Endothelial cell of umbilical vein (primary cell): ENCODE results near the gene NPLOC4. TPM values are rescaled to one million over a fixed set of nuclear protein-coding genes. Genes with fewer than 3 reads are reported as not detected.

Experiments used
- BruUV-seq: library from RNA; stranded (reverse); fragments of 400-500 nt; replicated peaks from 2 replicates; lab custom pipeline; 2021; lab: Mats Ljungman, UMichigan
- CTCF ChIA-PET: fragments of 300-600, 350-600 bp; sonication (Branson Sonifier 250); formaldehyde crosslinking; loops from one replicate; lab custom pipeline; 2021; ENCODE audit warnings: antibody characterized with exemption, inconsistent platforms; lab: Charles Lee
- POLR2A ChIA-PET: fragments of 300-600, 350-600 bp; sonication (Branson Sonifier 250); formaldehyde crosslinking; loops from one replicate; lab custom pipeline; 2021; ENCODE audit warnings: antibody characterized with exemption, inconsistent platforms; lab: Charles Lee
- DNase-seq: peaks from one replicate; pipeline ENCODE4 v3.0.0-alpha.2; 2011; ENCODE audit warnings: low read depth, low spot score
- FAIRE-seq: peaks from 2 replicates; lab custom pipeline; 2011; peaks lifted over from hg19 to GRCh38; lab: Jason Lieb, UNC
- H2AFZ ChIP-seq: 2 replicates; pipeline ENCODE4 v1.6.0; 2012; ENCODE audit warnings: low read depth, low read length, control low read depth, inconsistent platforms
- H3K27ac ChIP-seq: 2 replicates; pipeline ENCODE4 v1.5.1; 2011; ENCODE audit warnings: low read depth, mild to moderate bottlenecking, control low read depth, low read length, moderate library complexity; ENCODE audit not compliant: insufficient read depth
- H3K27me3 ChIP-seq, 2 experiments: 2 replicates each; pipeline versions ENCODE4 v1.6.0 to v1.6.1; 2011; ENCODE audit warnings: low read length in 2 of 2, mixed read lengths in 1 of 2; ENCODE audit not compliant: control insufficient read depth in 2 of 2, insufficient read depth in 2 of 2
- H3K36me3 ChIP-seq, 2 experiments: 2 replicates in 1 of 2; 3 replicates in 1 of 2; pipeline ENCODE4 v1.5.1; 2011; ENCODE audit warnings: low read length in 2 of 2, mild to moderate bottlenecking in 1 of 2, moderate library complexity in 1 of 2; ENCODE audit not compliant: control insufficient read depth in 2 of 2, insufficient read depth in 2 of 2; ENCODE audit errors: extremely low read depth in 1 of 2
- H3K4me1 ChIP-seq: 3 replicates; pipeline ENCODE4 v1.5.1; 2011; ENCODE audit warnings: mild to moderate bottlenecking, low read length; ENCODE audit not compliant: control insufficient read depth, insufficient read depth; ENCODE audit errors: extremely low read depth
- H3K4me2 ChIP-seq: 2 replicates; pipeline ENCODE4 v1.6.1; 2011; ENCODE audit warnings: low read length, control low read depth, mixed read lengths; ENCODE audit not compliant: insufficient read depth
- H3K4me3 ChIP-seq, 3 experiments: fragments of 200-600 bp in 1 of 3; sonication (generic), shearing (Covaris generic) in 1 of 3; replicated peaks in 1 of 3; 2 replicates each; pipeline ENCODE4 v1.5.1; 2011 to 2016; ENCODE audit warnings: control low read depth in 3 of 3, low read length in 3 of 3, mild to moderate bottlenecking in 2 of 3, inconsistent platforms in 1 of 3, low read depth in 1 of 3, moderate library complexity in 1 of 3; ENCODE audit not compliant: insufficient read depth in 1 of 3
- H3K79me2 ChIP-seq: 2 replicates; pipeline ENCODE4 v1.6.0; 2012; ENCODE audit warnings: low read length, inconsistent platforms; ENCODE audit not compliant: control insufficient read depth, insufficient read depth
- H3K9ac ChIP-seq: replicated peaks from 2 replicates; pipeline ENCODE3; 2011; ENCODE audit warnings: low read length, control low read depth; ENCODE audit not compliant: insufficient read depth; ENCODE audit errors: extremely low read depth
- H3K9me1 ChIP-seq: replicated peaks from 3 replicates; pipeline ENCODE4 v1.6.0; 2011; ENCODE audit warnings: mild to moderate bottlenecking, low read length; ENCODE audit not compliant: control insufficient read depth, insufficient read depth; ENCODE audit errors: extremely low read depth
- H3K9me3 ChIP-seq: replicated peaks from 2 replicates; pipeline ENCODE4 v1.5.1; 2012; ENCODE audit warnings: low read length, inconsistent platforms; ENCODE audit not compliant: control insufficient read depth, insufficient read depth
- H4K20me1 ChIP-seq: replicated peaks from 2 replicates; pipeline ENCODE3; 2011; ENCODE audit warnings: mild to moderate bottlenecking, low read length; ENCODE audit not compliant: control insufficient read depth, insufficient read depth; ENCODE audit errors: extremely low read depth
- CTCF ChIP-seq, 2 donors: IDR thresholded peaks; 1 replicate in 1 of 2; 2 replicates in 1 of 2; pipeline ENCODE4 v1.5.1; 2011; ENCODE audit warnings: low read length in 2 of 2, mild to moderate bottlenecking in 2 of 2, moderate library complexity in 2 of 2, control low read depth in 1 of 2, inconsistent platforms in 1 of 2, low read depth in 1 of 2; ENCODE audit not compliant: insufficient read depth in 1 of 2; ENCODE audit errors: extremely low read depth in 1 of 2
- EZH2 ChIP-seq: IDR thresholded peaks from 2 replicates; pipeline ENCODE4 v1.6.1; 2012; ENCODE audit warnings: borderline replicate concordance, low read depth, mild to moderate bottlenecking, moderate library complexity, low read length, inconsistent platforms; ENCODE audit not compliant: severe bottlenecking
- FOS ChIP-seq: IDR thresholded peaks from 2 replicates; pipeline ENCODE4 v1.6.1; 2011; ENCODE audit warnings: mild to moderate bottlenecking, low read length, moderate library complexity, borderline replicate concordance; ENCODE audit not compliant: insufficient read depth
- GATA2 ChIP-seq: IDR thresholded peaks from 2 replicates; pipeline ENCODE4 v1.7.0; 2011; ENCODE audit warnings: low read depth, mild to moderate bottlenecking, moderate library complexity, mixed read lengths, low read length; ENCODE audit not compliant: insufficient read length, insufficient read depth
- JUN ChIP-seq: IDR thresholded peaks from 2 replicates; pipeline ENCODE4 v1.6.1; 2011; ENCODE audit warnings: borderline replicate concordance, low read depth; ENCODE audit not compliant: insufficient read length, insufficient read depth
- MAX ChIP-seq: IDR thresholded peaks from 2 replicates; pipeline ENCODE4 v1.6.1; 2011; ENCODE audit not compliant: insufficient read depth, insufficient read length
- MYC ChIP-seq: IDR thresholded peaks from one replicate; pipeline ENCODE4 v1.6.1; 2011; ENCODE audit warnings: mild to moderate bottlenecking, low read depth, low read length
- POLR2A ChIP-seq: IDR thresholded peaks from 2 replicates; pipeline ENCODE4 v1.6.1; 2012; ENCODE audit warnings: low read depth, mild to moderate bottlenecking, control low read depth, low read length
- POLR2AphosphoS5 ChIP-seq: IDR thresholded peaks from 2 replicates; pipeline ENCODE4 v1.6.1; 2012; ENCODE audit warnings: low read depth, mild to moderate bottlenecking, control low read depth, low read length, moderate library complexity; ENCODE audit not compliant: insufficient read depth
- dilution Hi-C: fragments of 300-500 bp; cut with MboI; formaldehyde crosslinking; loops from one replicate; pipeline ENCODE4 v1.15.0; 2019; ENCODE audit warnings: low sequenced_read_pairs; ENCODE audit not compliant: extremely low pct_ligation_motif_present
- intact Hi-C: fragments of 100-400 bp; cut with micrococcal nuclease; formaldehyde crosslinking; loops from one replicate; pipeline ENCODE4 v1.10.0; 2022
- polyA plus RNA-seq, 4 experiments: library from polyadenylated mRNA; depleted of rRNA in 3 of 4; stranded (reverse) in 3 of 4; unstranded in 1 of 4; fragments of >200 nt; gene quantifications; 2 replicates each; pipeline versions ENCODE4 v1.2.1 to v1.2.3, GENCODE V29; 2011 to 2012; ENCODE audit warnings: missing spikeins in 1 of 4
- total RNA-seq: library from RNA; stranded (reverse); gene quantifications from 2 replicates; pipeline ENCODE4 v1.2.3, GENCODE V29; 2021

Gene NPLOC4
- total and polyA plus RNA-seq, 2 donors (not counting 3 experiments of a cell fraction or from before 2014, with no cell fraction given) = 150 to 175 TPM

- ChIA-PET POLR2A (no interaction called here), CTCF (no interaction called here)
- H3K9me3 ChIP-seq = no peaks in the 10 kb centered on the region
- H2AFZ ChIP-seq = no peak overlapping the region
- no peaks in the 10 kb centered on the region for H3K9me1 ChIP-seq
- dilution Hi-C loops (no loop called here), intact Hi-C loops (no loop called here)
- FAIRE-seq (no peak), DNase-seq (no peak)
- no peak overlapping the region for H3K27ac ChIP-seq
- peaks cover 35% of the 10 kb centered on the region for H3K4me1 ChIP-seq
- no peak overlapping the region for H3K9ac ChIP-seq
- H3K4me2 ChIP-seq = no peak overlapping the region
- H3K79me2 ChIP-seq = peaks cover 31% of the 10 kb centered on the region
- H3K27me3 ChIP-seq = no peaks in the 10 kb centered on the region
- TF ChIP-seq POLR2AphosphoS5 = no peak
- TF ChIP-seq CTCF (IDR thresholded peaks at IDR 0.05; ENCODE audit: extremely low read depth in 1 of 2, insufficient read depth in 1 of 2, low read depth in 1 of 2, low read length in 2 of 2) = no peak
- TF ChIP-seq MAX = no peak
- TF ChIP-seq FOS = no peak
- TF ChIP-seq POLR2A = no peak
- TF ChIP-seq GATA2 = no peak
- no peak for TF ChIP-seq JUN
- TF ChIP-seq EZH2 = no peak
- no peak for TF ChIP-seq MYC
- no TSS peak for BruUV-seq
- no peaks in the 10 kb centered on the region for H3K36me3 ChIP-seq
- H4K20me1 ChIP-seq = no peaks in the 10 kb centered on the region
- H3K4me3 ChIP-seq = no peak overlapping the region
Observed at GRCh38 chr17:81517009-81517338, 119.9 kb downstream of the NPLOC4 start.
